HepG2 (cell line): Measurements from ENCODE around the gene NUDT22. TPM values are rescaled to one million over a fixed set of nuclear protein-coding genes. Genes with fewer than 3 reads are reported as not detected.

ENCODE experiments used
- DPF2 ChIP-seq: sonication (generic); formaldehyde crosslinking; IDR thresholded peaks from 2 replicates; pipeline ENCODE4 v1.4.0; 2020; ENCODE audit warnings: mild to moderate bottlenecking, low read depth, missing genetic modification reagents, borderline replicate concordance
- GABPB1 ChIP-seq: IDR thresholded peaks from 2 replicates; pipeline ENCODE4 v1.6.1; 2016; ENCODE audit warnings: mild to moderate bottlenecking, missing genetic modification reagents, moderate library complexity, missing compliant biosample characterization
- ISL2 ChIP-seq: sonication (generic); formaldehyde crosslinking; IDR thresholded peaks from 2 replicates; pipeline ENCODE4 v1.5.0; 2020; ENCODE audit warnings: missing genetic modification reagents
- KAT2B ChIP-seq: fragments of 150-350 bp; IDR thresholded peaks from 2 replicates; pipeline ENCODE4 v1.6.1; 2014; ENCODE audit warnings: low read depth, low read length, borderline replicate concordance
- MAFG ChIP-seq: sonication (generic); formaldehyde crosslinking; IDR thresholded peaks from 2 replicates; pipeline ENCODE4 v1.5.1; 2020; ENCODE audit warnings: mild to moderate bottlenecking, missing genetic modification reagents
- NFYC ChIP-seq: IDR thresholded peaks from 2 replicates; pipeline ENCODE4 v1.6.1; 2016; ENCODE audit warnings: missing genetic modification reagents, missing compliant biosample characterization
- REL ChIP-seq: sonication (generic); formaldehyde crosslinking; conservative IDR thresholded peaks from 2 replicates; pipeline ENCODE4 v1.8.0; 2022; ENCODE audit warnings: mild to moderate bottlenecking, missing genetic modification reagents, moderate library complexity
- RFX1 ChIP-seq: fragments of 450-650 bp; IDR thresholded peaks from 2 replicates; pipeline ENCODE4 v1.6.1; 2017
- SIX4 ChIP-seq: sonication (generic); formaldehyde crosslinking; IDR thresholded peaks from 2 replicates; pipeline ENCODE4 v1.4.0; 2020; ENCODE audit warnings: missing genetic modification reagents
- SMAD1 ChIP-seq: sonication (generic); formaldehyde crosslinking; IDR thresholded peaks from 2 replicates; pipeline ENCODE4 v1.4.0; 2020; ENCODE audit warnings: missing genetic modification reagents, low read depth, mild to moderate bottlenecking, borderline replicate concordance
- ZBTB42 ChIP-seq: sonication (generic); formaldehyde crosslinking; IDR thresholded peaks from 2 replicates; pipeline ENCODE4 v1.5.0; 2020; ENCODE audit warnings: mild to moderate bottlenecking, missing genetic modification reagents
- ZFP36L1 ChIP-seq: sonication (generic); formaldehyde crosslinking; IDR thresholded peaks from 2 replicates; pipeline ENCODE4 v1.8.0; 2022; ENCODE audit warnings: mild to moderate bottlenecking, missing genetic modification reagents, moderate library complexity
- ZMAT3 ChIP-seq: sonication (generic); formaldehyde crosslinking; conservative IDR thresholded peaks from 2 replicates; pipeline ENCODE4 v1.7.0; 2021; ENCODE audit warnings: missing genetic modification reagents
- ZNF441 ChIP-seq: sonication (generic); formaldehyde crosslinking; IDR thresholded peaks from 2 replicates; pipeline ENCODE4 v1.7.0; 2021; ENCODE audit warnings: missing genetic modification reagents, borderline replicate concordance
- ZNF687 ChIP-seq: sonication (generic); formaldehyde crosslinking; IDR thresholded peaks from 2 replicates; pipeline ENCODE4 v1.5.1; 2020; ENCODE audit warnings: mild to moderate bottlenecking, missing genetic modification reagents, moderate library complexity
- ZNF766 ChIP-seq: sonication (generic); formaldehyde crosslinking; IDR thresholded peaks from 2 replicates; pipeline ENCODE4 v1.5.0; 2020; ENCODE audit warnings: missing genetic modification reagents, borderline replicate concordance
- ZNF850 ChIP-seq: sonication (generic); formaldehyde crosslinking; conservative IDR thresholded peaks from 2 replicates; pipeline ENCODE4 v1.9.0; 2021; ENCODE audit warnings: mild to moderate bottlenecking, missing genetic modification reagents
- ZNF891 ChIP-seq: sonication (generic); formaldehyde crosslinking; IDR thresholded peaks from 2 replicates; pipeline ENCODE4 v1.5.0; 2020; ENCODE audit warnings: mild to moderate bottlenecking, missing genetic modification reagents
- ZXDC ChIP-seq: sonication (generic); formaldehyde crosslinking; IDR thresholded peaks from 2 replicates; pipeline ENCODE4 v1.5.0; 2020; ENCODE audit warnings: mild to moderate bottlenecking, missing genetic modification reagents
- polyA plus RNA-seq, 8 experiments: library from polyadenylated mRNA; depleted of rRNA in 3 of 8; stranded (reverse) in 7 of 8; unstranded in 1 of 8; fragments of >200 nt; fragmentation: Illumina TruSeq in 4 of 8; extraction: Trizol in 4 of 8; gene quantifications; 2 replicates each; pipeline versions ENCODE4 v1.2.1 to v1.2.3, GENCODE V29; 2011 to 2016; ENCODE audit warnings: low read depth in 4 of 8, missing spikeins in 1 of 8, mixed read lengths in 1 of 8; ENCODE audit not compliant: insufficient read depth in 1 of 8
- total RNA-seq, 5 experiments: library from RNA; depleted of rRNA; stranded (reverse); fragments of >200 nt; fragmentation: Illumina TruSeq; extraction: Trizol; gene quantifications; 2 replicates each; pipeline ENCODE4 v1.2.3, GENCODE V29; 2016; ENCODE audit warnings: low read depth in 1 of 5
- TF ChIP-seq, protein P1 (sequence below): sonication (generic); formaldehyde crosslinking; IDR thresholded peaks from 2 replicates; pipeline ENCODE4 v1.4.0; 2020; ENCODE audit warnings: missing genetic modification reagents
- TF ChIP-seq, protein P2 (sequence below): sonication (generic); formaldehyde crosslinking; IDR thresholded peaks from 2 replicates; pipeline ENCODE4 v1.4.0; 2020; ENCODE audit warnings: mild to moderate bottlenecking, missing genetic modification reagents

NUDT22 gene
- total and polyA plus RNA-seq, 2 of the 13 experiments (the other 11 are each of a cell fraction or from before 2014, with no cell fraction given), result 33.5 to 39.8 TPM

DNA sequence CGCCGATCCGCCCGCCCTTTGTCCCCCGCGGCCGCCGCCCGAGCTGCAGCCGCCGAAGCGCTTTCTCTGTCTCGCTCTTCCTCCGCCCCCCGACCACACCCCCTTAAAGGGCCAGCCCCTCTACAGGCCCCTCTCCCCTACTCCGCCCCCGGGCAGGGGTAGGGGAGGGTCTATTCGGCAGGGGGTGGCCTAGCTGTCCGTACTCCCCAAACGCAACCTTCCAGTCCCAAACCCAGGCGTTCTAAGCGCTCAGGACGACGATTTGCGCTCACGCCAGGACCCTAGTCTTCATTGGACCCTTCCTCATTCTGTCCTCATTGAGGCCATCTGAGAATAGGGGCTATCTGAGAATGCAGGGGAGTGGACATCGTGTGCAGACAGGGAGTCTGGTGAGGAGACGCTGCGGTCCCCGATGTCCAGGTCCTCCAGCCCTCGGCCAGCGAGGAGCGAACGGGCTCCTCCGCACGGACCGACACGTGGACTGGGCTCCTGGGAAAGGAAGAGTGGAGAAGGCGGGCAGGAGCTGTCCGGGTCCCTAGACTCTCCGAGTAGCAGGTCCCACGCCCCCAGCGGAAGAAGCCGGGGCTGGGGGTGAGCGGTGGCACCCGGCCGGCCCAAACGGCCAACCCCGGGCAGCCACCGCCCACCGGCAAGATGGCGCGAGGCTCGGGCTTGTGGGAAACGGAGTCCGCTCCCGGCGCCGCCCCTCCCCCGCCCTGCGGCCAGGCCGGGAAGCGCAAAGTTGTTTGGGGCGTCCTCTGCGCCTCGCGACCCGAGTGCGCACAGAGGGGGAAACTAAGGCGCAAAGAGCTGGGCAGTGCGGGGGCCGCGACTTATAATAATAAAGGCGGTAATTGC, 21.0 kb downstream of the NUDT22 start, which contains the start of gene PPP1R14B (continued):
- TF ChIP-seq ZFP36L1 (CRISPR knock-in tag) (no peak), DPF2 (no peak), ZNF441 (CRISPR knock-in tag) (no peak), ZXDC (CRISPR knock-in tag) (no peak), SMAD1 (no peak), ZNF687 (CRISPR knock-in tag) (peak; percentile 92), SIX4 (CRISPR knock-in tag) (no peak), ZNF766 (CRISPR knock-in tag) (no peak), ISL2 (CRISPR knock-in tag) (0 out of 2 replicates have a peak, but pooled peaks have one; percentile 15), RFX1 (no peak), ZBTB42 (peak; percentile 84; the same call in 1 of the 2 replicates), ZNF891 (CRISPR knock-in tag) (no peak), GABPB1 (CRISPR knock-in tag) (peak; percentile 91), REL (no peak), KAT2B (no peak), ZMAT3 (CRISPR knock-in tag) (no peak), MAFG (CRISPR knock-in tag) (no peak), NFYC (CRISPR knock-in tag) (peak; percentile 57; the same call in 1 of the 2 replicates), ZNF850 (CRISPR knock-in tag) (no peak)
- TF ChIP-seq, protein P1, sequence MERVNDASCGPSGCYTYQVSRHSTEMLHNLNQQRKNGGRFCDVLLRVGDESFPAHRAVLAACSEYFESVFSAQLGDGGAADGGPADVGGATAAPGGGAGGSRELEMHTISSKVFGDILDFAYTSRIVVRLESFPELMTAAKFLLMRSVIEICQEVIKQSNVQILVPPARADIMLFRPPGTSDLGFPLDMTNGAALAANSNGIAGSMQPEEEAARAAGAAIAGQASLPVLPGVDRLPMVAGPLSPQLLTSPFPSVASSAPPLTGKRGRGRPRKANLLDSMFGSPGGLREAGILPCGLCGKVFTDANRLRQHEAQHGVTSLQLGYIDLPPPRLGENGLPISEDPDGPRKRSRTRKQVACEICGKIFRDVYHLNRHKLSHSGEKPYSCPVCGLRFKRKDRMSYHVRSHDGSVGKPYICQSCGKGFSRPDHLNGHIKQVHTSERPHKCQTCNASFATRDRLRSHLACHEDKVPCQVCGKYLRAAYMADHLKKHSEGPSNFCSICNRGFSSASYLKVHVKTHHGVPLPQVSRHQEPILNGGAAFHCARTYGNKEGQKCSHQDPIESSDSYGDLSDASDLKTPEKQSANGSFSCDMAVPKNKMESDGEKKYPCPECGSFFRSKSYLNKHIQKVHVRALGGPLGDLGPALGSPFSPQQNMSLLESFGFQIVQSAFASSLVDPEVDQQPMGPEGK, result peak; percentile 27
- TF ChIP-seq, protein P2, sequence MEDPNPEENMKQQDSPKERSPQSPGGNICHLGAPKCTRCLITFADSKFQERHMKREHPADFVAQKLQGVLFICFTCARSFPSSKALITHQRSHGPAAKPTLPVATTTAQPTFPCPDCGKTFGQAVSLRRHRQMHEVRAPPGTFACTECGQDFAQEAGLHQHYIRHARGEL (CRISPR knock-in tag), result no peak
